ES-I3 (cell line): ENCODE data around the gene PRKCI.
"Not testable (repeated sequence)": the region's sequence is repeated elsewhere in the genome, so short reads cannot be mapped to it uniquely, and the experiment has no call there.

Source experiments
- H3K36me3 ChIP-seq: 2 replicates; pipeline ENCODE4 v1.6.1; 2013; ENCODE audit warnings: mild to moderate bottlenecking, low read length, control low read depth, moderate library complexity; ENCODE audit not compliant: insufficient read depth
- H3K4me1 ChIP-seq: 2 replicates; pipeline ENCODE4 v1.6.1; 2013; ENCODE audit warnings: mild to moderate bottlenecking, control low read depth, low read length; ENCODE audit not compliant: insufficient read depth
- H3K9ac ChIP-seq: 2 replicates; pipeline ENCODE4 v1.6.1; 2013; ENCODE audit warnings: low read depth, mild to moderate bottlenecking, low read length, moderate library complexity
- H3K9me3 ChIP-seq: 2 replicates; pipeline ENCODE4 v1.6.1; 2013; ENCODE audit warnings: mild to moderate bottlenecking, low read length, moderate library complexity; ENCODE audit not compliant: control insufficient read depth, insufficient read depth

PRKCI gene

GRCh38 chr3:170205302-170205701 lies 16.9 kb upstream of the PRKCI start:
- peaks cover 8% of the 10 kb centered on the region for H3K4me1 ChIP-seq

GRCh38 chr3:170206164-170206762 lies 16.0 kb upstream of the PRKCI start:
- H3K4me1 ChIP-seq, H3K9me3 ChIP-seq, H3K9ac ChIP-seq, H3K36me3 ChIP-seq: not testable (repeated sequence)

More at GRCh38 chr3:170205302-170205701, 16.9 kb upstream of the PRKCI start:
- H3K9ac ChIP-seq, result no peak overlapping the region
- no peaks in the 10 kb centered on the region for H3K36me3 ChIP-seq
- no peaks in the 10 kb centered on the region; the same call in 1 of the 2 replicates for H3K9me3 ChIP-seq

DNA sequence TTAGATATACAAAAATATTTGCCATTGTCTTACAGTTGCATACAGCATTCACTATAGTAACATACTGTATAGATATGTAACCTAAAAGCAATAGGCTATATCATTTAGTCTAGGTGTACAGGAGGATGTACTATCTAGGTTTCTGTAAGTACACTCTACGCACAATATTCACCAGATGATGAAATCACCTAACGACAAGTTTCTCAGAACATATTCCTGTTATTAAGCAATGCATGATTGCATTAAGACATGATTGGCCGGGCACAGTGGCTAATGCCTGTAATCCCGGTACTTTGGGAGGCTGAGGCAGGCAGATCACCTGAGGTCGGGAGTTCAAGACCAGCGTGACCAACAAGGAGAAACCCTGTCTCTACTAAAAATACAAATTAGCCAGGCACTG lies 14.5 kb upstream of the PRKCI start:
- H3K9me3 ChIP-seq, result no peaks in the 10 kb centered on the region
- H3K36me3 ChIP-seq, result no peaks in the 10 kb centered on the region
- H3K4me1 ChIP-seq, result peaks cover 8% of the 10 kb centered on the region
- no peak overlapping the region for H3K9ac ChIP-seq

- Histone ChIP-seq H3K9ac (no peak overlapping the region), H3K9me3 (no peaks in the 10 kb centered on the region), H3K4me1 (no peaks in the 10 kb centered on the region), H3K36me3 (no peaks in the 10 kb centered on the region)
These were observed 10.6 kb upstream of the PRKCI start for GRCh38 chr3:170211668-170212067.

DNA sequence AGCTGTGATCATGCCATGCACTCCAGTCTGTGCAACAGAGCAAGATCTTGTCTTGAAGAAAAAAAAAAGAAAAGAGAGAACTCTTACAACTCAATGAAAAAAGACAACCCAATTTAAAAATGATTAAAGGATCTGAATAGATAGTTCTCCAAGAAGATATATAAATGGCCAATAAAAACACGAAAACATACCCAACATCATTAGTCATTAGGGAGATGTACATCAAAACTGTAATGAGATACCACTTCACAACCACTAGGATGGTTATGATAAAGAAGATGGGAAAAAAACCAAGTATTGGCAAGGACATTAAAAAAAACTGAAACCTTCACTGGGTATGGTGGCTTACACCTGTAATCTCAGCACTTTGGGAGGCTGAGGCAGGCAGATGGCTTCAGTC lies 2.4 kb upstream of the PRKCI start:
- Histone ChIP-seq H3K36me3 (no peaks in the 10 kb centered on the region), H3K4me1 (0 out of 2 replicates have a peak, but pooled peaks cover 4% of the 10 kb centered on the region), H3K9ac (no peak overlapping the region), H3K9me3 (no peaks in the 10 kb centered on the region)

DNA sequence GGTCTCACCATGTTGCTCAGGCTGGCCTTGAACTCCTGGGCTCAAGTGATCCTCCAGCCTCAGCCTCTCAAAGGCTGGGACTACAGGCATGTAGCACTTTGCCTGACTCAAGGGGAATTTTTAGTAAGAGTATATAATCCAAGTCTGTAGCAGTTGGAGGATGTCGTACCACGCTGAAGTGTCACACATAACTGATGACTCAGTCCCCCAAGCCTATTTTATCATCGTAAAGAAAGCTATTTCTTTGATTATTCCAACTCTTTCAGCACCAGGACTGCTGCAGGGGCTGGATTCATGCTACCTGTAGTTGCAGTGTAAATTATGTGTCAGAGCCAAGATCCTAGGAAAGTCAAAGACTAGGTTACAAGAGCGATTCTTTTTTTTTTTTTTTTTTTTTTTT lies 1.4 kb upstream of the PRKCI start:
- Histone ChIP-seq H3K9me3 (no peaks in the 10 kb centered on the region), H3K4me1 (0 out of 2 replicates have a peak, but pooled peaks cover 6% of the 10 kb centered on the region), H3K9ac (no peak overlapping the region), H3K36me3 (no peaks in the 10 kb centered on the region)

DNA sequence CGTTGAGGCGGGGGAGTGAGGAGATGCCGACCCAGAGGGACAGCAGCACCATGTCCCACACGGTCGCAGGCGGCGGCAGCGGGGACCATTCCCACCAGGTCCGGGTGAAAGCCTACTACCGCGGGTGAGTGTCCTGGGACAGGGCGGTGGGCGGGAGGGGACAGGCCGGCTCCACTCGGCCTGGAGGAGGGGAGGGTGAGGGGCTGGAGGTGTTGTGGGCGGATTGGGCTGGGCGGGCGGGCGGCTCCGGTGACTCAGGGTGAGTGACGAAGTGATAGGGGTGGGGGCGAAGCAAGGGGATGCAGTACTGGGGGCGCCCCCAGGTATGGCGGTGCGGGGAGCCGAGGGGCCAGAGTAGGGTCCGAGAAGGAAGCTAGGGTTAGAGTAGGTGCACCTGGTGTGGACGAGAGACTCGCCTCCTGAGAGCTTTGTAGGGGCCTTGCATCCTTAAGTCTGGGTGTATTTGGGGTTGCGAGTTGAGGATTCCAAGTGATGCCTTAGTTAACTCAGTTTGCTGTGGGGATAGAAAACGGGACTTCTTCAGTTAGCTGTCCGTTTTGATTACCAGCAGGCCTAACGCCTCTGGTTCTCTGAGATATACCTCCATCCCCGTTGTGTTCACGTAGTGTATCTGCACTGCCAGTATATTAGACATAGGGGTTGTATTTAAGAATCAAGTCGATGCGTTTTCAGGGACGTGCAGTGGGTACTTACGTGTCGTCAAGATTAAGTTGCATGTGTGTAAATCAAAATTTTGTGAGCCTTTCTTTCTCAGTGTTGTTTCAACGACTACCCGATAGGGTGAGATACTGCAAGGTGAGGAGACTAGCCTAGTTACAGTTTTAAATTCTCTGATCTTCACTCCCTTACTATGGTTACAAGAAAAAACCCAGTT lies 670 bp downstream of the PRKCI start:
- H3K4me1 ChIP-seq, result 0 out of 2 replicates have a peak, but pooled peaks cover 11% of the 10 kb centered on the region
- H3K9me3 ChIP-seq, result no peaks in the 10 kb centered on the region
- H3K36me3 ChIP-seq, result no peaks in the 10 kb centered on the region
- peak overlapping the region; percentile 99 for H3K9ac ChIP-seq

GRCh38 chr3:170225166-170225565 lies 2.9 kb downstream of the PRKCI start:
- no peaks in the 10 kb centered on the region for H3K36me3 ChIP-seq
- H3K9me3 ChIP-seq, result no peaks in the 10 kb centered on the region
- H3K4me1 ChIP-seq, result 0 out of 2 replicates have a peak, but pooled peaks cover 11% of the 10 kb centered on the region
- no peak overlapping the region for H3K9ac ChIP-seq

DNA sequence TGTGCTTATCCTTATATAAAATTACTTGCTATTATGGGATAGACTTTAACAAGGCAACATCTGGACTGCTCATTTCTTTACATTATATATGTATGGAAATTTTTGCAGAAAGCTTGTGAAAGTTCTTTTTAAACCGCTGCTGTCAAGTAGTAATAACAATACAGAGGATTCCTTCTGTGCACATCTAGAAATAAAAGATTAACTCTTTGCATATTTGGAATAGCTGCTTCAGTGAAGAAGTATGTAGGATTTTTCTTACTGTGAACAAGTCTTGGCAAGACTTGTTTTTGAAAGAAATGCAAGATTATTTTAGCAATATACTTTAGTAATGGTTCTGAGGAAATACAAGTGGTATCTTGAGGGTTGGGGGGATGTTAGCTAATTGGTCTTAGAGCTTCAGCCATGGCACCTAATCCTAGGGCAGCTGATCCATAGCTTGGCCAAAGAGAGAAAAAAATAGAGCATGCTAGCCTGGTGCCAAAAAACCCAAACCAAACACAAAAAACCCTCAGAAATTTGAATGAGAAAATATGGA lies 4.3 kb downstream of the PRKCI start:
- Histone ChIP-seq H3K9me3 (no peaks in the 10 kb centered on the region), H3K9ac (no peak overlapping the region), H3K4me1 (0 out of 2 replicates have a peak, but pooled peaks cover 11% of the 10 kb centered on the region), H3K36me3 (no peaks in the 10 kb centered on the region)

- Histone ChIP-seq H3K9me3 (no peaks in the 10 kb centered on the region), H3K36me3 (no peaks in the 10 kb centered on the region), H3K9ac (no peak overlapping the region), H3K4me1 (0 out of 2 replicates have a peak, but pooled peaks cover 11% of the 10 kb centered on the region)
These were observed 6.0 kb downstream of the PRKCI start for GRCh38 chr3:170228093-170228766.

DNA sequence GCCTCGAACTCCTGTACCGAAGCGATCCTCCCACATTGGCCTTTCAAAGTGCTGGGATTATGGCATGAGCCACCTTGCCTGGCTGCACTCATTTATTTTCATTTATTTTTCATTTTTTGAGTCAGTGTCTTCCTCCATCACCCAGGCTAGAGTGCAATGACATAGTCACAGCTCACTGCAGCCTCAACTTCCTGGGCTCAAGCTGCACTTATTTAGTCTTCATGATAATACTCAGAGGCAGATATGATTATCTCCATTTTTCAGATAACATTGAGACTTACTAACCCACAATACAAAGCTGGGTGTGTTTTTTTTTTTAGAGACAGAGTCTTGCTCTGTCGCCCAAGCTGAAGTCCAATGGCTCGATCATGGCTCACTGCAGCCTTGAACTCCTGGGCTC lies 10.0 kb downstream of the PRKCI start:
- H3K36me3 ChIP-seq, result peaks cover 7% of the 10 kb centered on the region; the same call in 1 of the 2 replicates
- no peaks in the 10 kb centered on the region for H3K4me1 ChIP-seq
- H3K9me3 ChIP-seq, result no peaks in the 10 kb centered on the region
- no peak overlapping the region for H3K9ac ChIP-seq

- peaks cover 7% of the 10 kb centered on the region; the same call in 1 of the 2 replicates for H3K36me3 ChIP-seq
These were observed 11.3 kb downstream of the PRKCI start for GRCh38 chr3:170233530-170233929.

GRCh38 chr3:170240142-170240541 lies 17.9 kb downstream of the PRKCI start:
- no peaks in the 10 kb centered on the region for H3K9me3 ChIP-seq
- H3K9ac ChIP-seq, result no peak overlapping the region
- peaks cover 7% of the 10 kb centered on the region; the same call in 1 of the 2 replicates for H3K36me3 ChIP-seq
- no peaks in the 10 kb centered on the region for H3K4me1 ChIP-seq

More at GRCh38 chr3:170233530-170233929, 11.3 kb downstream of the PRKCI start:
- no peaks in the 10 kb centered on the region for H3K4me1 ChIP-seq
- no peaks in the 10 kb centered on the region for H3K9me3 ChIP-seq
- no peak overlapping the region for H3K9ac ChIP-seq

DNA sequence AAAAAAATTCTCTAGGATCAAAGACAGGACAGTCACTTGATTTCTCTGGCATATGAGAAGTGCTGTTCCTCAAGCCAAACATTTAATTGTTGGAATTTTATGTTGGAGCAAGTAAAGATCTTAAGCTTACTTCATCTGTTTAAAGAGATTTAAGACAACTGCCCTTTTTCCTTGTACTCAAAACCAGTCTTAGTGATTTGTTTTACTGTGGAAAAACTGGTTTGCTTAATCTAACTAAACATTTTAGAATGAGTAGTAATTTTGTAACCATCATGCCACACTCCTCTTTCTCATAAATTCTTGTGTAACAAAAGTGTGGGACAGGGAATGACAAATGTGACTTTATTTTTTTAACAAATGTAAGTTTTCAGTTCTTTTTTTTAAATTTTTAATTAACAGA lies 18.4 kb downstream of the PRKCI start:
- H3K4me1 ChIP-seq, result no peaks in the 10 kb centered on the region
- H3K36me3 ChIP-seq, result peaks cover 9% of the 10 kb centered on the region
- H3K9me3 ChIP-seq, result no peaks in the 10 kb centered on the region
- H3K9ac ChIP-seq, result no peak overlapping the region
